T-cell (primary cell): ENCODE data around the gene CAMK2N2. TPM values are rescaled to one million over a fixed set of nuclear protein-coding genes. Genes with fewer than 3 reads are reported as not detected.

Source experiments
- ATAC-seq, 4 experiments: fragments of 200-7000 bp in 3 of 4; fragments of 150-1000 bp in 1 of 4; cut with Tn5 transposase; replicated peaks in 1 of 4; 1 replicate in 3 of 4; 2 replicates in 1 of 4; pipeline ENCODE4 v1.10.0; 2021; ENCODE audit warnings: moderate library complexity in 3 of 4, mild to moderate bottlenecking in 2 of 4, moderate number of reproducible peaks in 1 of 4
- CTCF ChIA-PET, 2 donors: fragments of 300-600 bp; sonication (Branson Sonifier 250); formaldehyde crosslinking; loops; one replicate each; lab custom pipeline; 2022; ENCODE audit warnings: antibody characterized with exemption in 2 of 2; lab: Charles Lee
- POLR2A ChIA-PET, 2 donors: fragments of 300-600 bp; sonication (Branson Sonifier 250); formaldehyde crosslinking; loops; one replicate each; lab custom pipeline; 2022; ENCODE audit warnings: antibody characterized with exemption in 2 of 2; lab: Charles Lee
- DNase-seq, 35 experiments: peaks; one replicate each; pipeline versions ENCODE4 v3.0.0 to v3.0.0-alpha.2; 2013 to 2023
- H3K27ac ChIP-seq: one replicate; pipeline ENCODE4 v1.5.1; 2013; ENCODE audit warnings: low read length
- H3K27me3 ChIP-seq, 2 experiments: replicated peaks in 1 of 2; 1 replicate in 1 of 2; 2 replicates in 1 of 2; pipeline versions ENCODE4 v1.6.1 to v1.7.0; 2013; ENCODE audit warnings: low read length in 1 of 2, mixed read lengths in 1 of 2; ENCODE audit not compliant: control insufficient read depth in 2 of 2, insufficient read depth in 2 of 2; ENCODE audit errors: extremely low read depth in 1 of 2
- H3K36me3 ChIP-seq, 2 donors: 1 replicate in 1 of 2; 2 replicates in 1 of 2; pipeline versions ENCODE4 v1.6.1 to v1.7.0; 2013; ENCODE audit warnings: low read length in 1 of 2; ENCODE audit not compliant: control insufficient read depth in 2 of 2, insufficient read depth in 1 of 2; ENCODE audit errors: extremely low read depth in 1 of 2
- H3K4me1 ChIP-seq, 2 experiments: 1 replicate in 1 of 2; 2 replicates in 1 of 2; pipeline versions ENCODE4 v1.6.1 to v1.7.0; 2013; ENCODE audit warnings: low read length in 2 of 2, mixed read lengths in 1 of 2; ENCODE audit not compliant: insufficient read depth in 2 of 2, control insufficient read depth in 1 of 2; ENCODE audit errors: extremely low read depth in 1 of 2
- H3K4me3 ChIP-seq, 2 donors: 1 replicate in 1 of 2; 2 replicates in 1 of 2; pipeline versions ENCODE4 v1.5.1 to v1.7.0; 2013; ENCODE audit warnings: mild to moderate bottlenecking in 2 of 2, low read length in 1 of 2, moderate library complexity in 1 of 2; ENCODE audit not compliant: control insufficient read depth in 1 of 2; ENCODE audit errors: extremely low read depth in 1 of 2
- H3K9me3 ChIP-seq: 2 replicates; pipeline ENCODE4 v1.7.0; 2013
- H3K27ac Mint-ChIP-seq, 2 donors: one replicate each; pipeline ENCODE4 v1.8.0; 2020 to 2021; ENCODE audit warnings: mild to moderate bottlenecking in 2 of 2, mixed read lengths in 2 of 2
- H3K27me3 Mint-ChIP-seq, 2 donors: one replicate each; pipeline ENCODE4 v1.8.0; 2021 to 2022; ENCODE audit warnings: mixed read lengths in 2 of 2
- H3K36me3 Mint-ChIP-seq: one replicate; pipeline ENCODE4 v1.8.0; 2021; ENCODE audit warnings: mixed read lengths
- H3K4me1 Mint-ChIP-seq, 3 donors: one replicate each; pipeline ENCODE4 v1.8.0; 2020 to 2022; ENCODE audit warnings: mixed read lengths in 3 of 3, mild to moderate bottlenecking in 1 of 3
- H3K4me3 Mint-ChIP-seq, 3 donors: one replicate each; pipeline ENCODE4 v1.8.0; 2020 to 2022; ENCODE audit warnings: mild to moderate bottlenecking in 3 of 3, mixed read lengths in 3 of 3, moderate library complexity in 3 of 3
- H3K9me3 Mint-ChIP-seq, 3 donors: one replicate each; pipeline ENCODE4 v1.8.0; 2020 to 2022; ENCODE audit warnings: mixed read lengths in 3 of 3
- WGBS: methylation state at CpG from one replicate; pipeline ENCODE4 v1.1.5; 2013; ENCODE audit warnings: missing lambda C conversion rate; ENCODE audit not compliant: insufficient coverage; 5-methylcytosine and 5-hydroxymethylcytosine counted together
- total RNA-seq, 35 experiments: library from RNA in 6 of 35; stranded (reverse) in 6 of 35; fragments of 120-200 nt in 1 of 35; gene quantifications; one replicate each; pipeline versions ENCODE4 v1.2.1 to v1.2.4 and lab custom pipeline; 2013 to 2026

Gene CAMK2N2
- total RNA-seq, 5 donors from 2014 or later (not counting 1 experiment from before 2014, with no cell fraction given): 0.19 TPM; not detected in 4

DNA sequence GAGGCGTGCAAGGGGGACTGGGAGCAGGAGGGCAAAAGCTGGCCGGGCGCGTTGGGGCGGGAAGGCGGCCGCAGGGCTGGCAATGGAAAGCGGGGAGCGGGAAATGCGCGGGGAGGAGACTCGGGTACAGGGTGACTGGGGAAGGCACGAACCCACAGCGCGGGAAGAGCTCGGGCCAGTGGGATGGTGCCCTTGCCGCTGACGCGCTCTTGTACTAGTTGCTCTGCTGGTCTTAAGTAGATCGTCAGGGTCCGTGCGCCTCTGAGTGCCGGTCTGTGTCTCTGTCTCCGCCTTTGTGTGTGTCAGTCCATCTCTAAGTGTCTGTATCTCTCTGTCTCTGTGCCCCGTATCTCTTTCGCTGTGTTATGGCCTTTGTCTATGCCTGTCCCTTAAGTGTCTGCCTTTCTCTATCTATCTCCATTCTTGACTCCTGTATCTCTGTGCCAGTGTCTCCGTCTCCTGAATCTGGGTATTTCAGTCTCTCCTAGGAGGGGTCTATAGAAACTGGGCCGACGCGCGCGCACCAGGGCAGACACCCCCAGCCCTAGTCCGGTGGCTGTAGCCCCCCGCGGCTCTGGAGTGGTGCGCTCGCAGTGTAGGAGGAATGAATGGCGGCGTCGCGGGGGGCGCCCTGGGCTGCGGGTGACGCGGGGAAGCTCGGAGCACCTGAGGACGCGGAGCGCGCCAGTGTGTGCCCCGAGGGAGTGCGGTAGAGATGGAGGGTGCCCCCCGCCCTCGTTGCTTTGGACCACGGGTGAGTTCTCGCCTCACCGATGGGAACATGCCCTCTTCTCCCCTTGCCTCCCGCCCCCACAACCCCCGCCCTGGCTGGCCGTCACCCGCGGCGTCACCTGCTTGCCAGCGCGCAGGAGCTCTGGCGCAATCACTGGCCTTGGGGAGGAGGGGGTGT lies 756 bp upstream of the CAMK2N2 start:
- ChIA-PET CTCF (interaction anchor here (0.6 to 1.1 kb wide), 5 partner anchors 12 to 1085 kb away, joined by 3 to 20 read pairs (median 4); partner anchors contain the start of gene EEF1AKMT4 (in 1 of the 2)), POLR2A (no interaction called here)
- H3K4me3 Mint-ChIP-seq: peak overlapping the region; percentile 76 to 84 (median 84)
- no peaks in the 10 kb centered on the region for H3K9me3 Mint-ChIP-seq
- H3K4me1 ChIP-seq: peaks cover 19 to 31% of the 10 kb centered on the region in 2 experiments
- ATAC-seq (peak in 3 of 4 experiments; percentile 18 to 21 (median 19)), DNase-seq (peak in 8 of 35 experiments; percentile 14 to 41 (median 20))
- no peaks in the 10 kb centered on the region for H3K9me3 ChIP-seq
- H3K4me3 ChIP-seq: peak overlapping the region; percentile 49 to 71
- H3K27ac Mint-ChIP-seq: peak overlapping the region in 1 of 2 donors; percentile 25
- H3K4me1 Mint-ChIP-seq: peaks cover 18 to 28% (median 25%) of the 10 kb centered on the region in 3 donors
- H3K27ac ChIP-seq: no peak overlapping the region
- H3K27me3 Mint-ChIP-seq: peaks cover 22 to 41% of the 10 kb centered on the region in 2 donors
- peaks cover 5 to 70% of the 10 kb centered on the region in 2 experiments for H3K27me3 ChIP-seq
- H3K36me3 Mint-ChIP-seq: no peaks in the 10 kb centered on the region
- 5% methylated on average over 36 of the region's 66 CpGs for WGBS
- no peaks in the 10 kb centered on the region for H3K36me3 ChIP-seq

DNA sequence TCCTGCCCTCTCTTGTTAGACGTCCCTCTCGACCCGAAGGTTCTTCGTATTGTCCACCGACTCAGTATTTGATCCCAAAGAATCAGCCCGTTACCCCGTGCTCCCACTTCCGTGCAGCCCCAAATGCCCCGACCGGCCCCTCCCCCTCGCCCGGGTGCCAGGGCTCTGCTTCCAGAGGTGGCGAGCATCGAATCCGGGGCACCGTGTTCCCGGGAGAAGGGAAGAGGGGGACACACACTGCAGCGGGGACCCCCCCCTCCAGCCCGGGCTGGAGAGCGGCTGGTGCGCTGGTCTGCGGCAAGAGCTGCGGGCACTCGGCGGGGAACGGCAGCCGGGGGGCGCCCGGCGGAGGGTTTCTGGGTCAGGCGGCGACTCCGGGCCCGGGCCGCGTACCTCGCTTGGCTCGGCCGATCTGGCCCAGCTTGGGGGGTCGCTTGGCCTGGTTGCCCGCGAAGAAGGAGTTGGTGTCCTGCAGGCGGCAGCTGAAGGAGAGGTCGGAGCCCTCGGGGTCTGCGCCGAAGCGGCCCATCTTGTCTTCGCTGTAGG lies 556 bp downstream of the CAMK2N2 start:
- Histone ChIP-seq H3K4me1 (peaks cover 19 to 31% of the 10 kb centered on the region in 2 experiments), H3K36me3 (no peaks in the 10 kb centered on the region), H3K9me3 (no peaks in the 10 kb centered on the region), H3K27me3 (peaks cover 5 to 63% of the 10 kb centered on the region in 2 experiments), H3K27ac (no peak overlapping the region), H3K4me3 (peak overlapping the region; percentile 36 to 59)
- peaks cover 18 to 28% (median 25%) of the 10 kb centered on the region in 3 donors for H3K4me1 Mint-ChIP-seq
- POLR2A ChIA-PET: no interaction called here
- H3K4me3 Mint-ChIP-seq: peak overlapping the region; percentile 76 to 81 (median 79)
- no peaks in the 10 kb centered on the region for H3K36me3 Mint-ChIP-seq
- CTCF ChIA-PET: interaction anchor here in 1 of 2 donors (0.6 to 1.1 kb wide), 3 partner anchors 33 to 952 kb away, joined by 3 to 20 read pairs (median 3); no protein-coding TSS in a partner anchor
- 2% methylated on average over 49 of the region's 49 CpGs for WGBS
- DNase-seq: peak in 1 of 35 experiments; percentile 11
- H3K27me3 Mint-ChIP-seq: peaks cover 20 to 34% of the 10 kb centered on the region in 2 donors
- no peak for ATAC-seq
- no peaks in the 10 kb centered on the region for H3K9me3 Mint-ChIP-seq
- peak overlapping the region in 1 of 2 donors; percentile 52 for H3K27ac Mint-ChIP-seq

DNA sequence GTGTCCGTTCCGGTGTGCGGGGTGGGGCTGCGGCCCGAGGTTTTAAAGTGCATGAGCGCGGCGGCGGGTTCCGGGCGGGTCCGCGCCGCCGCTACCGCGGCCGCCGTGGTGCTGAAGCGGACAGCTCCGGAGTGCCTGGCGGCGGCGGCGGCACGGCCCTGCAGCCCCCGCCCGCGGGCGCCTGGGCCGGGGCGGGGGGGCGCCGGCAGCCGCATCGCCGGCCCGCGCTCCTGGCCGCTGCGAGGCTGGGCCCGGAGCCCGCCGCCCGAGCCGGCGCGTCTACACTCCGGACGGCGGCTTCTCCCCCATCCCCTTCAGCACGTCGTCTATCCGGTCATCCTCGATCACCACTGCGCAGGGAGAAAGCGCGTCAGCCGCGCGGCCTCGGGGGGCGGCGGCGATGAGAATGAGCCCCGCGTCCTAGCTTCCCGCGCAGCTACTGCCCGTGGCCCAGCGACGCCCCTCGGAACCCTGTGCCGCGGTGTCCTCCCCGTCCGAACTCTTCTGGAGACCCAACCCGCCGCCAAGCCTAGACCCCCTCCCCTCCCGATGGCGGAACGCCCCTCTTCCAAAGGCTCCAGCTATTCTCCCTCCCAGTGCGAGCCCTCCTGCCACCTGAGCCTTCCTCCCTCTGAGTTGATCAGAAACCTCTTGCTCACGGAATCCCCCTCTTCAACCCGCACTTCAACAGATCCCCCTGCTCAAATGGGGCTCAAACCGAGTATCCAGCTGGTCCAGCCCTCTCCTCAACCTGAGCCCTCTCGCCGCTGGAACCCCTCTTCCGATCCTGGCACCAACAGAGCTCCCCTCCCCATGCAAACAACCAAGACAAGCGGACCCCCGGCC lies 1.3 kb downstream of the CAMK2N2 start:
- ChIA-PET CTCF (interaction anchor here (0.6 to 0.7 kb wide), 2 partner anchors 109 to 951 kb away, joined by 3 read pairs; no protein-coding TSS in a partner anchor), POLR2A (no interaction called here)
- peaks cover 19 to 31% of the 10 kb centered on the region in 2 experiments for H3K4me1 ChIP-seq
- H3K36me3 Mint-ChIP-seq: no peaks in the 10 kb centered on the region
- H3K27ac ChIP-seq: no peak overlapping the region
- H3K4me1 Mint-ChIP-seq: peaks cover 18 to 28% (median 25%) of the 10 kb centered on the region in 3 donors
- H3K27me3 Mint-ChIP-seq: peaks cover 17 to 30% of the 10 kb centered on the region in 2 donors
- ATAC-seq: peak; percentile 66 to 78 (median 70)
- peaks cover 5 to 57% of the 10 kb centered on the region in 2 experiments for H3K27me3 ChIP-seq
- DNase-seq: peak in 18 of 35 experiments; percentile 13 to 68 (median 39)
- H3K36me3 ChIP-seq: no peaks in the 10 kb centered on the region
- H3K27ac Mint-ChIP-seq: peak overlapping the region; percentile 36 to 52
- no peaks in the 10 kb centered on the region for H3K9me3 Mint-ChIP-seq
- peak overlapping the region; percentile 36 to 59 for H3K4me3 ChIP-seq
- peak overlapping the region; percentile 76 to 81 (median 79) for H3K4me3 Mint-ChIP-seq
- WGBS: 3% methylated on average over 91 of the region's 91 CpGs
- H3K9me3 ChIP-seq: no peaks in the 10 kb centered on the region

- Mint-ChIP-seq H3K4me3 (peak overlapping the region; percentile 26 to 71 (median 66)), H3K9me3 (no peaks in the 10 kb centered on the region), H3K27ac (peak overlapping the region in 1 of 2 donors; percentile 65), H3K36me3 (no peaks in the 10 kb centered on the region), H3K4me1 (peaks cover 18 to 28% (median 25%) of the 10 kb centered on the region in 3 donors), H3K27me3 (peaks cover 11 to 24% of the 10 kb centered on the region in 2 donors)
- H3K4me1 ChIP-seq: peaks cover 19 to 31% of the 10 kb centered on the region in 2 experiments
- H3K36me3 ChIP-seq: no peaks in the 10 kb centered on the region
- H3K4me3 ChIP-seq: no peak overlapping the region
- H3K27ac ChIP-seq: no peak overlapping the region
- ATAC-seq: no peak
- CTCF ChIA-PET: interaction anchor here in 1 of 2 donors (0.7 kb wide), 1 partner anchor 108 kb away, joined by 3 read pairs; no protein-coding TSS in a partner anchor
- no peaks in the 10 kb centered on the region for H3K9me3 ChIP-seq
- WGBS: 19% methylated on average over 16 of the region's 28 CpGs
- POLR2A ChIA-PET: no interaction called here
- DNase-seq: no peak
- H3K27me3 ChIP-seq: peaks cover 2 to 52% of the 10 kb centered on the region in 2 experiments
Observed at GRCh38 chr3:184259396-184259877, 1.9 kb downstream of the CAMK2N2 start.

- H3K27me3 ChIP-seq: peaks cover 2 to 47% of the 10 kb centered on the region in 2 experiments
- no peak overlapping the region for H3K27ac Mint-ChIP-seq
- DNase-seq: no peak
- H3K4me3 ChIP-seq: no peak overlapping the region
- H3K4me3 Mint-ChIP-seq: peak overlapping the region; percentile 34 to 71 (median 66)
- peaks cover 18 to 28% (median 25%) of the 10 kb centered on the region in 3 donors for H3K4me1 Mint-ChIP-seq
- H3K9me3 Mint-ChIP-seq: no peaks in the 10 kb centered on the region
- ChIA-PET CTCF (interaction anchor here in 1 of 2 donors (0.8 kb wide), 1 partner anchor 9 kb away, joined by 3 read pairs; the partner anchor contains the start of gene EEF1AKMT4), POLR2A (no interaction called here)
- no peaks in the 10 kb centered on the region for H3K9me3 ChIP-seq
- no peak overlapping the region for H3K27ac ChIP-seq
- peaks cover 11 to 21% of the 10 kb centered on the region in 2 donors for H3K27me3 Mint-ChIP-seq
- H3K4me1 ChIP-seq: peaks cover 19 to 31% of the 10 kb centered on the region in 2 experiments
- 93% methylated on average over 4 of the region's 5 CpGs for WGBS
- H3K36me3 Mint-ChIP-seq: no peaks in the 10 kb centered on the region
- ATAC-seq: no peak
- H3K36me3 ChIP-seq: no peaks in the 10 kb centered on the region
Observed at GRCh38 chr3:184258926-184259325, 2.4 kb downstream of the CAMK2N2 start.
